DND-41 (cell line): ENCODE data around the gene HECTD1.

Experiments used
- CTCF ChIP-seq: IDR thresholded peaks from 2 replicates; pipeline ENCODE4 v1.5.1; 2012; ENCODE audit warnings: borderline replicate concordance, low read length, moderate library complexity, mild to moderate bottlenecking; ENCODE audit not compliant: poor library complexity, severe bottlenecking; ENCODE audit errors: extremely low read depth
- EZH2 ChIP-seq: IDR thresholded peaks from 3 replicates; pipeline ENCODE4 v1.6.1; 2012; ENCODE audit warnings: borderline replicate concordance, low read depth, mild to moderate bottlenecking, moderate library complexity, low read length, inconsistent platforms; ENCODE audit not compliant: severe bottlenecking

- TF ChIP-seq CTCF (no peak), EZH2 (no peak)
Observed at GRCh38 chr14:31194661-31195060, 12.9 kb downstream of the HECTD1 start.
